SK-N-MC (cell line): ENCODE data around the gene CAMK1D.

Source experiments
- DNase-seq: peaks from one replicate; pipeline ENCODE4 v3.0.0-alpha.2; 2011; ENCODE audit warnings: low read depth, low spot score
- H3K27ac ChIP-seq: fragments of 200-600 bp; sonication (generic); 2 replicates; pipeline ENCODE4 v1.5.1; 2016; ENCODE audit warnings: mixed run types
- H3K36me3 ChIP-seq: fragments of 200-600 bp; sonication (generic); 2 replicates; pipeline ENCODE4 v1.6.1; 2017; ENCODE audit warnings: antibody characterized with exemption, low read length, mixed read lengths; ENCODE audit not compliant: insufficient read depth
- H3K4me3 ChIP-seq: fragments of 200-600 bp; sonication (generic); 2 replicates; pipeline ENCODE4 v1.5.1; 2016
- H3K9ac ChIP-seq: fragments of 200-600 bp; sonication (generic); 2 replicates; pipeline ENCODE4 v1.8.0; 2017; ENCODE audit warnings: mixed run types, mixed read lengths; ENCODE audit not compliant: insufficient read length
- H3K9me3 ChIP-seq: fragments of 200-600 bp; sonication (generic); 2 replicates; pipeline ENCODE4 v1.6.1; 2017; ENCODE audit warnings: low read depth, mild to moderate bottlenecking, antibody characterized with exemption, low read length, moderate library complexity, mixed read lengths
- EZH2 ChIP-seq: fragments of 200-600 bp; sonication (generic); IDR thresholded peaks from one replicate; pipeline ENCODE4 v1.6.1; 2017; ENCODE audit warnings: antibody characterized with exemption
- FOXP2 ChIP-seq: optimal IDR thresholded peaks from 2 replicates; pipeline ENCODE3; 2011; ENCODE audit warnings: mild to moderate bottlenecking, moderate library complexity; ENCODE audit not compliant: insufficient read depth; ENCODE audit errors: extremely low read length, control extremely low read depth
- POLR2AphosphoS5 ChIP-seq: IDR thresholded peaks from 2 replicates; pipeline ENCODE4 v1.6.1; 2012; ENCODE audit warnings: mild to moderate bottlenecking, low read depth, low read length, borderline replicate concordance

Gene CAMK1D

DNA sequence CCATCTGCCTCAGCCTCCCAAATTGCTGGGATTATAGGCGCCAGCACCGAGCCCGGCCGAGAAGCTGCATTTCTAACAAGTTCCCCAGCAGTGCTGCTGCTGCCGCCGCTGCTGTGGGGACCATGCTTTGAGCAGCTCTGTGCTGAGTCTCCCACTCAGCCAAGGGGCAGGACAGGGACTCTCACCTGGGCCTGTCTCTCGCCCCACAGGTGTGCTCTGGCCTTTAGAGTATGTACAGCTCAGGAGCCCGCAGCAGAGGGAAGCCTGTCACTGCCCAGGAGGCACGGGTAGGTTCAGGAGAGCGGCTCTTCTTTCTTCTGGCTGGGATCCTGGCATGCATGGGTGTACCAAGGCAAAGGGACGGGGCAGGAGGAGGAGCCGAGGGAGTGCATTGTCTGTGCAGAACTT lies 130.1 kb downstream of the CAMK1D start:
- TF ChIP-seq FOXP2: no peak
- no peak for TF ChIP-seq EZH2
- TF ChIP-seq POLR2AphosphoS5: no peak
- DNase-seq: no peak
- Histone ChIP-seq H3K9me3 (no peaks in the 10 kb centered on the region), H3K27ac (no peak overlapping the region), H3K4me3 (no peak overlapping the region), H3K36me3 (no peaks in the 10 kb centered on the region), H3K9ac (no peak overlapping the region)

DNA sequence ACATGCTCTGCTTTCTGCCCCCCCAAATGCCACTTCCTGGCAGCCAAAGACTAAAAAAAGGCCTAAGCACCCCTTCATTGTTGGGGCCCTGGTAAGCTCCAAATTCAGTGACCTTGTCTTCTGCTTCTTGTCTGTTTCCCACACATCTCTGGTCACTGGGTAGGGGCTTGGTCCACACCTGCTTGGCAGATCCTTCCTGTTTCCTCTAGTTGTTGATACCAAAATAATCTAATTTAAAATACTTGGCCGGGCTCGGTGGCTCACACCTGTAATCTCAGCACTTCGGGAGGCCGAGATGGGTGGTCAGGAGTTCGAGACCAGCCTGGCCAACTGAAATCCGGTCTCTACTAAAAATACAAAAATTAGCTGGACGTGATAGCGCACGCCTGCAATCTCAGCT lies 130.6 kb downstream of the CAMK1D start:
- no peaks in the 10 kb centered on the region for H3K36me3 ChIP-seq
- no peak overlapping the region for H3K4me3 ChIP-seq
- DNase-seq: no peak
- no peak overlapping the region for H3K9ac ChIP-seq
- no peak overlapping the region for H3K27ac ChIP-seq
- TF ChIP-seq FOXP2 (no peak), POLR2AphosphoS5 (no peak), EZH2 (no peak)
- H3K9me3 ChIP-seq: no peaks in the 10 kb centered on the region

DNA sequence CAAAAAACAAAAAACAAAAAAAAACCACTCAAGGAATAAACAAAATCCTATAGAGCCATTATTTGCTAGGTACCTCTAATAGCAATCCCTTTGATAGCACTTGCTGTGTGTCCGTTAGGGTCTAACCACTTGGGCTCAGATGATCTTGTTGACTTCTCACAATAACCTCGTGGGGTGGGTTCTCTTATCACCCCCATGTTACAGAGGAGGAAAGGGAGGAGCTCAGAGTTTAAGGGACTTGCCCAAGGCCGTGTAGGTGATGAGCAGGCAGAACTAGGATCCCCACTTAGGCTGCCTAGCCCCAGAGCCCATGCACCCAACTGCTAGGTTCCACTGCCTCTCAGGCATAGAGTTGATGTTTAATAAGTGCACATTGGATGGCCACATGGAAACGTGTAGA lies 131.1 kb downstream of the CAMK1D start:
- Histone ChIP-seq H3K36me3 (no peaks in the 10 kb centered on the region), H3K9me3 (no peaks in the 10 kb centered on the region), H3K27ac (no peak overlapping the region), H3K4me3 (no peak overlapping the region), H3K9ac (no peak overlapping the region)
- DNase-seq: no peak
- TF ChIP-seq POLR2AphosphoS5 (no peak), EZH2 (no peak), FOXP2 (no peak)

DNA sequence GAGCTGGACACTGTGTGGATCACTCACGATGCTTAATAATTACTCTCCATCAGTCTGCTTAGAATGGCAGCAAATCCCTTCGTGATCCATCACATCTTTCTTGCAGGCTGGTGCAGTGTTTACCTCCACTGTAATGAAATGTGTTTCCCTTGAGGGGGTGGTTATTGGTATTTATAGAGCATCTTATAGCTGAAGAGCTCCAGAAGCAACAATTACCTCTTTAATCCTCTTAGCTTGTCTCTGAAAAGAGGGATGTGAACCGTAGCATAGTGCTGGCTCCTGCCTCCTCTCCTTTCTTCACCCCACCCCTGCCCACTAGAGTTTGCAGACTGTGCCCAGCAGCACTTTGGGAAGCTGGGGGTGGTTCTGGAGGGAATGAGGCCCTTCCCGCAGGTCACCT lies 132.6 kb downstream of the CAMK1D start:
- H3K27ac ChIP-seq: no peak overlapping the region
- DNase-seq: no peak
- H3K4me3 ChIP-seq: no peak overlapping the region
- TF ChIP-seq FOXP2 (no peak), EZH2 (no peak), POLR2AphosphoS5 (no peak)
- H3K9ac ChIP-seq: no peak overlapping the region
- H3K36me3 ChIP-seq: no peaks in the 10 kb centered on the region
- no peaks in the 10 kb centered on the region for H3K9me3 ChIP-seq

DNA sequence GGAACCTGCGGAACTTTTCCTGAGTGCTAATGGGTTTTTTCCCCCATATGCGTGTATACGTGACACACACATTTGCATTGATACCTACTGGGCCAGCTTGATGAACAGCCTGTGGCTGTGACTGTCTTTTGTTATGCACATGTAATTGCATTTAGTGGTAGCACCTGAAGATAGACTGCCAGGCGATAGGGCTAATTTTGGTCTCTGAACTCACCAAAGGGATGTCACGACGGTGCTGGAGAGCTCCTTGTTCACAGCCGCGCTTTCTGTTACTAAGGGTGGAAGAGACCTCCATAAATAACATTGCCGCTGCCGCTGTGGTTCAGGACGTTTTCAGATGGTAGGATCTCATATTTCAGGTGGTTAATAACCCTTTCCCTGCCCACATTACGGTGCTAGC lies 133.2 kb downstream of the CAMK1D start:
- H3K27ac ChIP-seq: no peak overlapping the region
- H3K36me3 ChIP-seq: no peaks in the 10 kb centered on the region
- H3K9ac ChIP-seq: no peak overlapping the region
- no peak overlapping the region for H3K4me3 ChIP-seq
- no peak for DNase-seq
- H3K9me3 ChIP-seq: no peaks in the 10 kb centered on the region
- TF ChIP-seq EZH2: no peak
- no peak for TF ChIP-seq FOXP2
- no peak for TF ChIP-seq POLR2AphosphoS5

DNA sequence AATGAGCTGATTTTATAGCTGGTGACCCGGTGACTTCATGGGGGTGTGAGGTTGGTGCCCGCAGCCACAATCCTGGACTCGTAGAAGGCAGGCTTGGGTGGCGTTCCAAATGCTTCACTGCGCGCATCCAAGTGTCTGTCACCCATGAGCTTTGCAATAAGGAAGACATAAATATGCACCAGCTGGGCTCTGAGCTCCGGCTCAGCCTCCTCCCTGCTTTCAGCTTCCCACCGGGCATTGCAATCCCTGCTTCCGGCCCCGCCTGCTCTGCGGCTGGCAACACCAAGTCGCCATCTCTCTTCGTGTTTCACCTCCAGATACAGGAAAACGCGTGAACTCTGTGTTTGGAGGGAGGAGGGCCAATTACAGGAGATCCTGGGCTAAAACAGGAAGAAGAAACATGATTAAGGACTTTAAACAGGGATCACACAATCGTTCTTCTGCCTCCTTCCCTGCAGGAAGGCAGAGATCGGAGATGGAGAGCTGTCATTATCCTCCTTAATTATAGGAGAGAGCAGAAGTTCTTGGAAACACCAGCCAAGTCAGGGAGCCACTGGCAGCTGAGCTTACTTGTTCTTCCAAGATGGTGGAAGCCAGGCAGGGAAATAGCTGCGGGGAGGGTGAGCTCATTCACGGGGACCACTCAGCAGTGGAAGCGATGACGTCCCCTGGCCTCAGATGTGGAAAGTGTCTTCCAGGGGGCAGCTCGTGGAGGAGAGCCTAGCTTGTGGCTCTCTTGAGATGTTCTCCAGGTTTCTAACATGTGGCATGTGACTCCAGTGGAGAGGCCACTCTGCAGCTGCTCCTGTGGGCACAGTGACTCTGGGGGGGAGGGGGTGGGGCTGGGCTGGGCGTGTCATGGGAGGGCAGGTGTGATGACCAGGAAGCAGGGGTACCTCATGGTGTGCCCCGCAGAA lies 134.9 kb downstream of the CAMK1D start:
- no peak for TF ChIP-seq EZH2
- no peak for TF ChIP-seq FOXP2
- no peak for TF ChIP-seq POLR2AphosphoS5
- no peaks in the 10 kb centered on the region for H3K36me3 ChIP-seq
- DNase-seq: no peak
- H3K9me3 ChIP-seq: no peaks in the 10 kb centered on the region
- H3K9ac ChIP-seq: no peak overlapping the region
- H3K27ac ChIP-seq: no peak overlapping the region
- no peak overlapping the region for H3K4me3 ChIP-seq

DNA sequence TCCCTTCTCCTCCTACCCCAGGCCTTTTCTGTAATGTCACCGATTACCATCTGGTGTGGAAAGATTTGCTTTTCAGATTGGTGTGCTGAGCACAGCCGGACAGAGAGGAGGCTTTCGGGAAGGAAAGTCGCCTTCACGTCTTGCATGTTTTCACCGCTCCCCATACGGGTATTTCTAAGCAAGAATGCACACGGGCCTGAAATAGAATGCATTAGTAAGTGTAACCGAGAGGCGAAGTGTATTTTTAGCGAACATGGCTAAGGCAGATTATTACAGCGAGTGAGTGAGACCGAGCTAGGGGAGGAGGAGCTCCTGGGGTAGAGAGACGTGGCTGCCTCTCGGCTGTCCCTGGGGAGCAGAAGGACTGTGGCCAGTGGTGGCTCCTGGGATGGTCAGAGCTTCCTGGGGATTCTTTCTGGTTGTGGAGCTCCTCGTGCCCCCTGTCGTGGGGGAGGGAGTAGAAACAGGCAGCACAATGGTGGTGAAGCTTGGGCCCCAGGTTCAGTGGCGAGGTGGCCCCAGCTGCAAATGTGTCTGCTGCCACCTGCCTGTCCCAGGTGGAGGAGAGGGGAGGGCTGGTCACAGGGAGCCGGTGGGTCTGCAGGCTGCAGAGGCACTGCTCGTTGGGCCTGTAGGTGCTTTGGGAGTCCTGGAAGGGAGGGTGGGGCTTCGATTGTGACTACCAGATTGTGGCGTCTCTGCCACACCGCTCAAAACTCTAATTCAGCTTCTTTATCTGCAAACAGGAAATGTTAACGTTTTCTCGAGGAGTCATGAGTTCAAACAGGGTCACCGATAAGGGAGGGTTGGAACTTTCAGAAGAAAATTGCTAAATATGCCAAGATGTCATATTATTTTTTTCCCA lies 135.8 kb downstream of the CAMK1D start:
- TF ChIP-seq FOXP2 (no peak), EZH2 (no peak), POLR2AphosphoS5 (no peak)
- no peak overlapping the region for H3K27ac ChIP-seq
- H3K36me3 ChIP-seq: no peaks in the 10 kb centered on the region
- H3K9ac ChIP-seq: no peak overlapping the region
- no peaks in the 10 kb centered on the region for H3K9me3 ChIP-seq
- DNase-seq: no peak
- no peak overlapping the region for H3K4me3 ChIP-seq

DNA sequence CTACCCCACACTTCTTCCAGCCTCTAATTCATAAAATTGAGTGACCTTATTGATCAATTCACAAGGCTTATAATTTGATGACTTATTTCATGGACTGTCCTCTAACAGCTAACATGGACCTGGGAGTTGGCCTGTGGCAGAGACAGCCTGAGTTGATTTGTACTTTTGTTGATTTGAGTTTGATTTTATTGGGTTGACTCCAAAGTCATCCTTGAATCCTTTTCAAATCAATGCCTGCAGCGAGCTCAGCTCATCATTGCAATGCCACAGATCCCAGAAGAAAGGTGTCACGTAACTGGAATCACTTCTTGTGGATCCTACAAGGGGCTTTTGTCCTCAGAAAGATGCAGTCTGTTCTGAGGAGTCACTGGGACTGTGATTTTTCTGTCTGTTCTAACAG lies 138.0 kb downstream of the CAMK1D start:
- Histone ChIP-seq H3K9ac (no peak overlapping the region), H3K36me3 (no peaks in the 10 kb centered on the region), H3K27ac (no peak overlapping the region), H3K4me3 (no peak overlapping the region), H3K9me3 (no peaks in the 10 kb centered on the region)
- TF ChIP-seq FOXP2 (no peak), EZH2 (no peak)
- no peak for DNase-seq

DNA sequence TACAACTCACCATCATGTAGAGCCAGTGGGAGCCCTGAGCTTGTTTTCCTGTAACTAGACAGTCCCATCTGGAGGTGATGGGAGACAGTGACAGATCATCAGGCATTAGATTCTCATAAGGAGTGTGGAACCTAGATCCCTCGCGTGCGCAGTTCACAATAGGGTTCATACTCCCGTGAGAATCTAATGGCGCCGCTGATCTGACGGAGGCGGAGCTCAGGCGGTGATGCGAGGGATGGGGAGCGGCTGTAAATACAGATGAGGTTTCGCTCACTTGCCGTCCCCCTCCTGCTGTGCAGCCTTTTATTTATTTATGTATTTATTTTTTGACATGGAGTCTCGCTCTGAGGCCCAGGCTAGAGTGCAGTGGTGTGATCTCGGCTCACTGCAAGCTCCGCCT lies 139.3 kb downstream of the CAMK1D start:
- H3K4me3 ChIP-seq: no peak overlapping the region
- no peak for DNase-seq
- no peaks in the 10 kb centered on the region for H3K36me3 ChIP-seq
- H3K27ac ChIP-seq: no peak overlapping the region
- H3K9ac ChIP-seq: no peak overlapping the region
- no peak for TF ChIP-seq EZH2
- TF ChIP-seq POLR2AphosphoS5: no peak
- no peak for TF ChIP-seq FOXP2
- H3K9me3 ChIP-seq: no peaks in the 10 kb centered on the region
